ES-I3 (cell line): Measurements from ENCODE around the gene PIGH.
"Not testable (repeated sequence)": the region's sequence is repeated elsewhere in the genome, so short reads cannot be mapped to it uniquely, and the experiment has no call there.

Source experiments
- H3K36me3 ChIP-seq: 2 replicates; pipeline ENCODE4 v1.6.1; 2013; ENCODE audit warnings: mild to moderate bottlenecking, low read length, control low read depth, moderate library complexity; ENCODE audit not compliant: insufficient read depth
- H3K4me1 ChIP-seq: 2 replicates; pipeline ENCODE4 v1.6.1; 2013; ENCODE audit warnings: mild to moderate bottlenecking, control low read depth, low read length; ENCODE audit not compliant: insufficient read depth
- H3K9ac ChIP-seq: 2 replicates; pipeline ENCODE4 v1.6.1; 2013; ENCODE audit warnings: low read depth, mild to moderate bottlenecking, low read length, moderate library complexity
- H3K9me3 ChIP-seq: 2 replicates; pipeline ENCODE4 v1.6.1; 2013; ENCODE audit warnings: mild to moderate bottlenecking, low read length, moderate library complexity; ENCODE audit not compliant: control insufficient read depth, insufficient read depth

The PIGH gene

DNA sequence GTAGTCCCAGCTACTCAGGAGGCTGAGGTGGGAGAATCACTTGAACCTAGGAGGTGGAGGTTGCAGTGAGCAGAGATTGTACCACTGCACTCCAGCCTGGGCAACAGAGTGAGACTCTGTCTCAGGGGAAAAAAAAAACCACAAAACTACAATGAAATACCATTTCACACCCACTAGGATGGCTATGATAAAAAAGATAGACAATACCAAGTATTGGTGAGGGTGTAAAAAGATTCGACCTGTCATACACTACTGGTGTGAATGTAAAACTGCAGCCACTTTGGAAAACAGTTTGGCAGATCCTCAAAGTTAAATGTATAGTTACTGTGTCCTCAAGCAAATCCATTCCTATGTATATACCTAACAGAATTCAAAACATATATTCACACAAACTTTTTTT is 26.1 kb upstream of the PIGH start:
- H3K9me3 ChIP-seq, H3K36me3 ChIP-seq, H3K9ac ChIP-seq: not testable (repeated sequence)
- peaks cover 13% of the 10 kb centered on the region for H3K4me1 ChIP-seq

- H3K9ac ChIP-seq, result peak overlapping the region; percentile 19; the same call in 1 of the 2 replicates
- peaks cover 19% of the 10 kb centered on the region for H3K4me1 ChIP-seq
- no peaks in the 10 kb centered on the region; the same call in 1 of the 2 replicates for H3K36me3 ChIP-seq
- H3K9me3 ChIP-seq, result peaks cover 2% of the 10 kb centered on the region; the same call in 1 of the 2 replicates
Measured at GRCh38 chr14:67623114-67623513, 23.0 kb upstream of the PIGH start.

DNA sequence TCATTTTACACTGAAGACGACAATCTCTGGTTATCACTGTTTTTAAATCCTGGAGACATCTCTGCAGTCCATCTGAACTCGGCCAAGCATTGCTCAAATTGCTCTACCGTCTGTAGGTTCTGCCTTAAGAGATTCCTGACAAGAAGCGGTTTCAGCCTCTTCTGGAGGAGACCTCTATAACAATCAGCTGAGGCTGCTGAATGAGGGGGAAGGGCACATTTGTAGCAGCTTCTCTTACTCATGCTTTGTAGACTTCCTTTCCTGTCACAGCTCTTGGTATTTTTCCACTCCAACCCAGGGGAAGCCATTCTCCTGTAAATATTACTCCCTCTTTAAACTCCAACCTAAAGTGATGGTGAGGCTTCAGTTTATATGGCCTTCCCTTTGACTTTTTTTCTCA is 22.6 kb upstream of the PIGH start:
- Histone ChIP-seq H3K9me3 (peaks cover 2% of the 10 kb centered on the region; the same call in 1 of the 2 replicates), H3K4me1 (peaks cover 19% of the 10 kb centered on the region), H3K36me3 (no peaks in the 10 kb centered on the region; the same call in 1 of the 2 replicates), H3K9ac (0 out of 2 replicates have a peak overlapping the region, but pooled peaks have one; percentile 19)

DNA sequence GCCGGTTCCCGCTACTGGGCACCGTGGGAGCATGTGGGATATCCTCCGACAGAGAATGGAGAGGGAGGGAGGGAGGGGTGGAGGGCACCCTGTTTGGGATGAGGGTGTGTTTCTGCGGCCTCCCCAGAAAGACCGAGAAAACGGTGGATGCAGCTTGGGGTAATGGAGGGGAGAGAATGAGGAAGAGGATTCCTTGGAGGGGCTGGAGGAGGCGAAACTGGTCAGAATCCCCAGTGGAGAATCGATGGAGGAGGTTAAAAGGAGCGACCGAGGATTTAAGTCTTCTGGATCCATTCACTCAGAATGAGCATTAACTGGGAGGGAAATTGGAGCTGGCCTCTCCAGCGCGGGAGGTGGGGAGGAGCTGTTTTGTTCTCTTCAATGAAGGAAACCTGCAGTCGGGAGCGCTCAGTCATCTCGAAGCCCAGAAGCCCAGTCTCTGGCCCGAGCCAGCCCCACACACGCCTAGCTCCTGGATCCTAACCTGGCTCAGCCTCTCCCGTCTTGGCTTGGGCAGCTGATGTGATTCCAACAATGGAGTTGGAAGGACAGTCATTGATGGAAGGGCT is 20.2 kb upstream of the PIGH start:
- peaks cover 2% of the 10 kb centered on the region; the same call in 1 of the 2 replicates for H3K9me3 ChIP-seq
- H3K36me3 ChIP-seq, result no peaks in the 10 kb centered on the region
- H3K4me1 ChIP-seq, result peaks cover 19% of the 10 kb centered on the region
- peak overlapping the region; percentile 79 for H3K9ac ChIP-seq

DNA sequence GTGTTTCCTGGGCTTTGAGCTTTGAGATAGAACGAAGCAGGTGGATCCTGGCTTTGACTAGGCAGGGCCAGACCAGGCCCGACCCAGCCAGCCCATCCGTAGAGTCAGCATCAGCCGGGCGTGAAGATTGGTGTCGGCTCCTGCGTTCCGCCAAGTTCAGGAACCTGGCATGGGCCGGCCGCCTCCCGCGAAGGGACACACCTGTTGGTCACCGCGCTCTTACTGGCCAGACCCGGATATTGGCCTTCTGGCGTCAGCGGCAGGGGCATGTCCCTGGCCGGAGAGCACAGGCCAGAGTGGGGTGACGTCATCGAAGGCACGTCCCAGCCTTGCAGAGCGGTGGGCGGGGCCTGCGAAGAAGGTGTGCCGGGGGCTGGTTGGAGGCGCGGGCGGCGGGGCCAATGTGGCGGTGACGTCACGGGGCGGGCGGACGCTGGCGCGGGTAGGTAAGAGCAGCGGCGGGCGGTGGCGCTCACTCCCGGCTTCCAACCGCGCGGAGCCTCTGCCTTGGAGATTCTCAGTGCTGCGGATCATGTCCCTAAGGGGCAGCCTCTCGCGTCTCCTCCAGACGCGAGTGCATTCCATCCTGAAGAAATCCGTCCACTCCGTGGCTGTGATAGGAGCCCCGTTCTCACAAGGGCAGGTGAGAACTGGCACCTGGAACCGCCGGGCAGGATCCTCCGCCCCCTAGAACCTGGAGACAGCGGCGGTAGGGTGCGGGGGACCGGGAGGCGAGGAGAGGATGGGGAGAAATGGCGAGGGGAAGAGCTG is 19.6 kb upstream of the PIGH start, which contains the start of gene ARG2:
TSS of gene ARG2 (plus strand) at position 475 of the 771 bp plus-strand sequence. CDS start at position 533, 58 bp downstream.
- peak within 1 kb of the TSS; percentile 79 for H3K9ac ChIP-seq
- peaks cover 19% of the 10 kb centered on the region for H3K4me1 ChIP-seq
- H3K36me3 ChIP-seq, result no peaks in the 10 kb centered on the region
- no peaks in the 10 kb centered on the region for H3K9me3 ChIP-seq

GRCh38 chr14:67618617-67619063 is 18.6 kb upstream of the PIGH start:
- Histone ChIP-seq H3K4me1 (peaks cover 19% of the 10 kb centered on the region), H3K36me3 (no peaks in the 10 kb centered on the region), H3K9ac (no peak overlapping the region), H3K9me3 (no peaks in the 10 kb centered on the region)

GRCh38 chr14:67610491-67610890 is 10.4 kb upstream of the PIGH start:
- no peaks in the 10 kb centered on the region for H3K9me3 ChIP-seq
- no peak overlapping the region for H3K9ac ChIP-seq
- no peaks in the 10 kb centered on the region; the same call in 1 of the 2 replicates for H3K4me1 ChIP-seq
- no peaks in the 10 kb centered on the region for H3K36me3 ChIP-seq

DNA sequence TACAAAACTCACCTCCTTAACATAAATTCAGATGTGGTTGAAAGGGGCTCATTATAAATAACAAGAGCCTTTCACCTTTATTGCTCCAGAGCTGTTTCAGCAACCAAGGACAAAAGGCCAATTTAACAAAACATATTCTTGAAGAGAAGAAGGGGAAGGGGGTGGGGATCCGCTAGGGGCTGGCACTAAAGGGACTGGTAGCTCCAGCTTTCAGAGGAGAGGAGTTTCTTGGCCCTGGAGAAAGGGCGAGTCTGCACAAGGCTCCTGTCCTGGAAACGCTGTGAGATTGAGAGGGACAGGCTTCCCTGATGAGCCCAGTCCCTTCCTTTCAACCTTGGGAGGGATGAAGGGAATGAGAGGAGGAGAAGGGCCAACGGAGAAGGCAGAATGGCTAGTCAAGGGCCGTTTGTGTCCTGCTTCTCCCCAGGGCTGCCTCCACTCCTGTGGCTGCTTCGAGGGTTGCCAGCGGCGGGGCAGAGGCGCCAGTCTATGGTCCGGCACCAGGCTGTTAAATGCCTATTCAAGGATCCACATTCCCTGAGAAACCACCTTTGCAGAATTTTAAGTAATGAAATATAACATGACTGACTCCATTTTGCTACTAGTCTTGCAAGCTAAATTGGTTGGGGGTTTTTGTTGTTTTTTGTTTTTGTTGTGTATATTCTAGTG is 9.7 kb upstream of the PIGH start:
- H3K4me1 ChIP-seq, result no peaks in the 10 kb centered on the region; the same call in 1 of the 2 replicates
- no peaks in the 10 kb centered on the region for H3K9me3 ChIP-seq
- H3K36me3 ChIP-seq, result no peaks in the 10 kb centered on the region
- no peak overlapping the region; the same call in 1 of the 2 replicates for H3K9ac ChIP-seq

DNA sequence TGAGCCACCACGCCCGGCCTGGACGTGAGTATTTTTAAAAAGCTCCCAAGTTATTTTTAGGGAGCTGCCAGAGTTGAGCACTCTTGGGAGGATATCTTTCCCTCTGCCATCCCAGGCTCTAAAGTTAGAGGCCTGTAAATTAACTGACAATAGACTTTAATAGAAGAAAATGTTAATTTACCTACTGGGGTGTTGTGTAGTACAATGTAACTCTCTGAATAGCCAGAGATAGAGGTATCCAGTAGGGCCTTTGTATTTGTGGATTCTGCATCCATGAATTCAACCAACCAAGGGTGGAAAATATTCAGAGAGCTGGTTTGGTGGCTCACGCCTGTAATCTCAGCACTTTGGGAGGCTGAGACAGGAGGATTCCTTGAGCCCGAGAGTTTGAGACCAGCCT is 7.6 kb upstream of the PIGH start:
- no peaks in the 10 kb centered on the region; the same call in 1 of the 2 replicates for H3K4me1 ChIP-seq
- H3K9ac ChIP-seq, result no peak overlapping the region
- no peaks in the 10 kb centered on the region for H3K9me3 ChIP-seq
- H3K36me3 ChIP-seq, result no peaks in the 10 kb centered on the region

DNA sequence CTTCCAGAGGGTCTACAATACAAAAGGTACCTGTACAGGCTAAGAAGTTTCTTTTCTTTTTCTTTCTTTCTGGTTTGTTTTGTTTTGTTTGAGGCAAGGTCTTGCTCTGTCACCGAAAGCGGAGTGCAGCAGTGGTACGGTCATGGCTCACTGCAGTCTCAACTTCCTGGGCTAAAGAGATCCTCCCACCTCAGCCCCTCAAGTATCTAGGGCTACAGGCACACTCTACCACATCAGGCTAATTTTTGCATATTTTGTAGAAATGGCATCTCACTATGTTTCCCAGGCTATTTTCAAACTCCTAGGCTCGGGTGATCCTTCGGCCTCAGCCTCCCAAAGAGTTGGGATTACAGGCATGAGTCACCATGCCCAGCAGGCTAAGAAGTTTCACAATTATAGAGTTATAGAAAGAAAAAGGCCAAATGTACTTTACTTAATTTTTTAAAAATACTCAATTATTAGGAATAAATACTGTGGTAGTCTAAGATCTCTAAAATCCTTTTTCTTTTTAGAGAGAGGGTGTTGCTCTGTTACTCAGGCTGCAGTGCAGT is 3.0 kb upstream of the PIGH start:
- no peak overlapping the region for H3K9ac ChIP-seq

DNA sequence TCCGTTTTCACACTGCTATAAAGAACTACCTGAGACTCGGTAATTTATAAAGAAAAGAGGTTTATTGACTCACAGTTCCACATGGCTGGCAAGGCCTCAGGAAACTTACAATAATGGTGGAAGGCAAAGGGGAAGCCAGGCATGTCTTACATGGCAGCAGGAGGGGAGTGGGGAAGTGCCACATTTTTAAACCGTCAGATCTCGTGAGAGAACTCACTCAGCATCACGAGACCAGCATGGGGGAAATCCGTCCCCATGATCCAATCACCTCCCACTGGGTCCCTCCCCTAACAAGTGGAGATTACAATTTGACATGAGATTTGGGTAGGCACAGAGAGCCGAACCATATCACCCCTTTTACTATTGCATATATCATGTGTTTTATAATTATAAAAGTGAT is 2.0 kb upstream of the PIGH start:
- Histone ChIP-seq H3K4me1 (no peaks in the 10 kb centered on the region), H3K9me3 (no peaks in the 10 kb centered on the region), H3K9ac (no peak overlapping the region), H3K36me3 (no peaks in the 10 kb centered on the region)

More for the DNA sequence above, 3.0 kb upstream of the PIGH start:
- H3K9me3 ChIP-seq, result no peaks in the 10 kb centered on the region
- H3K4me1 ChIP-seq, result no peaks in the 10 kb centered on the region
- no peaks in the 10 kb centered on the region for H3K36me3 ChIP-seq

DNA sequence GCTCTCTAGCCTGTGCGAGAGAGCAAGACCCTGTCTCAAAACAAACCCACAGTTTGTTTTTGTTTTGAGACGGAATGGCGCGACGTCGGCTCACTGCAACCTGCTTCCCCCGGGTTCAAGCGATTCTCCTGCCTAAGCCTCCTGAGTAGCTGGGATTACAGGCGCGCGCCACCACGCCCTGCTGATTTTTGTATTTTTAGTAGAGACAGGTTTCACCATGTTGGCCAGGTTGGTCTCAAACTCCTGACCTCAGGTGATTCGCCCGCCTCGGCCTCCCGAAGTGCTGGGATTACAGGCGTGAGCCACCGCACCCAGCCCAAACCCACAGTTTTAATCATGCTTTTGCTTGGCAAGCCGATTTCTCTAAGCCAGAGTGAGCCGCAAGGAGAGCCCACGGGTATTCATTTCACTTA is 500 bp upstream of the PIGH start:
- H3K36me3 ChIP-seq, H3K4me1 ChIP-seq, H3K9me3 ChIP-seq: not testable (repeated sequence)
- peak overlapping the region; percentile 89 for H3K9ac ChIP-seq

- H3K9ac ChIP-seq, result no peak overlapping the region
- H3K9me3 ChIP-seq, result no peaks in the 10 kb centered on the region
- no peaks in the 10 kb centered on the region; the same call in 1 of the 2 replicates for H3K36me3 ChIP-seq
- no peaks in the 10 kb centered on the region for H3K4me1 ChIP-seq
Measured at GRCh38 chr14:67595392-67595791, 4.7 kb downstream of the PIGH start.

- H3K36me3 ChIP-seq, H3K9ac ChIP-seq, H3K9me3 ChIP-seq, H3K4me1 ChIP-seq: not testable (repeated sequence)
Measured at GRCh38 chr14:67593650-67594049, 6.4 kb downstream of the PIGH start.
